GM19372 (cell line): ENCODE results near the gene TSPAN14.
A peak's percentile ranks its signal among the peaks of the same experiment; 100 is the strongest.
"Not testable (repeated sequence)": the region's sequence is repeated elsewhere in the genome, so short reads cannot be mapped to it uniquely, and the experiment has no call there.

Experiments used
- ATAC-seq: cut with Tn5 transposase; IDR thresholded peaks from one replicate; pipeline ENCODE4 v1.9.1; 2021; ENCODE audit warnings: mild to moderate bottlenecking, low read depth, moderate library complexity; ENCODE audit not compliant: unreplicated experiment

The TSPAN14 gene

DNA sequence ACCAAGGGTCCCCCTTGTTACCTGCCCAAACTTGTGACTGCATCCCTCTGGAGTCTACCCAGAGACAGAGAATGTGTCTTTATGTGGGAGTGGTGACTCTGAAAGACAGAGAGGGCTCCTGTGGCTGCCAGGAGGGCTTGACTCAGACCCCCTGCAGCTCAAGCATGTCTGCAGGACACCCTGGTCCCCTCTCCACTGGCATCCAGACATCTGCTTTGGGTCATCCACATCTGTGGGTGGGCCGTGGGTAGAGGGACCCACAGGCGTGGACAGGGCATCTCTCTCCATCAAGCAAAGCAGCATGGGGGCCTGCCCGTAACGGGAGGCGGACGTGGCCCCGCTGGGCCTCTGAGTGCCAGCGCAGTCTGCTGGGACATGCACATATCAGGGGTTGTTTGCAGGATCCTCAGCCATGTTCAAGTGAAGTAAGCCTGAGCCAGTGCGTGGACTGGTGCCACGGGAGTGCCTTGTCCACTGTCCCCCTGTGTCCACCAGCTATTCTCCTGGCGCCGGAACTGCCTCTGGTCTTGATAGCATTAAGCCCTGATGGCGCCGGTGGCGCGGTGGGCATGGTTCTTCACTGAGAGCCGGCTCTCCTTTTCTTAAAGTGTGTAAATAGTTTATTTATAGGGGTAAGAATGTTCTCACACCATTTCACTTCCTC lies 64.2 kb downstream of the TSPAN14 start:
- ATAC-seq: peak; percentile 68

DNA sequence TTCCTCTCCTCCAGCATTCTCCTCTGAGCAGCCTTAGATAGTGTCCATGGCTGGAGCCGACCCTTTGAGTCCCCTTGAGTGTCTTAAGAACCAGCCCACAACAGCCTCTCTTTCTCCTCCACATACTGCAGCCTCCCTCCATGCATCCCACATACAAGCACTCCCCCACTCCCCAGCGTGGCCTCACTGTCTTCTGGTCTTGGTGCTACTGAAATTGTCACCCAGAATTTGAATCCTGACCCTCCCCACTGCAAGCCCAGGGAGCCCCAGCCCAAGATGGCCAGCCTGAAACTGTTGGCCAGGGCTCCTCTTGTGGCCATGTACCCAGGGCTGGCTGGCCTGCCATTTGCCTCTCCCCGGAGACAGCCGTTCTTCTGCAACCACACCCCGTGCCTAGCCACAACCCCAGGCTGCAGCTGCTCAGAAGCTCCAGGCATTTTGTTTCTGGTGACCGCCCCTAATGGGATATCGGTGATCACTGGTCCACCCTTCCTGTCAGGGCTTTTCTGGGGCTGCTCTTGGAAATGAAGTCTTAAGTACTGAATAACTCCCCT lies 64.8 kb downstream of the TSPAN14 start:
- peak; percentile 50 for ATAC-seq

DNA sequence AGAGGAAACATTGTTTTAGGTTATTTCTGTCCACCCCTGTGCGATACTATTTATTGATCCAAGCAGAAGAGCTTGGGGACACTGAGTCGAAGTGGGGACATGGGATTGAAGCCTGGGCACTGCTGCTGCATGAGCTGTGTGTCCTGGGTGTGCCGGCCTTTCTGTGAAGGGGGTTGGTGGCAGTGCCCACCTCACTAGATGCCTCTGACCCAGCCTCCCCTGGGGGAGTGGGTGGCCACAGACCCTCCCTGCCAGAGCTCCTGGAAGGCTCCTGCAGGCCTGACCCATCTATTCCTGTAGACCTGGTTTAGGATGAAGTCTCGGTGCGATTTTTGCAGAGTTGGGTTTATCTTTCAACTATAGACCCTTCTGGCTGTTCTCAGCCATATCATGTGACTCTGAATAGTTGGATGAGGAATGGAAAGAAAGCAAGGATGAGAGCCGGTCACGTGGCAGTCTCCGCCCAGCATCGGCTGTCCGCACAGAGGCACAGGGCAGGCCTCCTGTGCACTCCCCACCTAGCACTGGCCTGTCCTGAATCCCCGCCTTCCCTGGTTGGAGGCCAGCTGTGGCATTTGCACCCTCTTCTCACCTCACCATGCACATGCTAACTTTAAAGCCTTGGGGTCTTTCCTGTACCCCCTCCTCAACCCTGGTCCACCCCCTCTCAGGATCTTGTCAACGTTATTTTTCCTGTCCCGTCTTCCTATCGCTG lies 66.0 kb downstream of the TSPAN14 start:
- no peak for ATAC-seq

DNA sequence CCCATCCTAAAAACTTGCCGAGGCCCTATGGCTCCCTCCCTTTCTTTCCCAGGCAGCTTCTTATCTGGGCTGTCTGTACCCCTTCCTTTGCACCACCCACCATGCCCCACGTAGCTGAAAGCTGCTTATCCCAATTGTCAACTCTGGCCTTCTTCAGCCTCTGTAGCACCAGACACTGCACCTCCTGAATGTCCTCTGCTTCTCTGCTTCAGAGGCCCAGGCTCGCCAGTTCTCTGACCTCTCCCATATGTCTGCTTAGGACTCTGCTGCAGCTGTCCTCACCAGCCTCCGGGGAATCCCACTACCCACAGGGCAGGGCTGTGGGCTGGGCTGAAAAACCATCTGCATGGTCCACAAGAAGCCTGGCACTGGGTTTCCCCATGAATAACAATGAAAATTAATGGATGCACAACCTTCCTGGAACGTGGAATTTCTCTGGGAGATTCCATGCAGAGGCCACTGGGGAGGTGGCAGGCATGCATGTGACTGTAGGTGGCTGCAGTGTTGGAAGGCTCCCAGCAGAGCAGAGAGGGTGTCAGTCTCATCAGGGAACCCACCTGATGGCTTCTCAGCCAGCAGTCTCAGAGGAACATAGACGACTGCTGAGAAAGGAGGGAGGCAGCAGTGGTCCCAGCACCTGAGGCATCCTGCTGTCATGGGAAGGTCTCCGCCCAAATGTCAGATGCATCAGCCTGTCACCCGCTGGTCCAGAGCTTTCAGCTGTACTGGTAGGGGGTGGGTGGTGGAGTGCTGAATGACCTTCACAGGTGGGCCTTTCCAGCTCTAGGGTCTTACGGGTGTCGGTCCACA lies 66.8 kb downstream of the TSPAN14 start:
- ATAC-seq: no peak

DNA sequence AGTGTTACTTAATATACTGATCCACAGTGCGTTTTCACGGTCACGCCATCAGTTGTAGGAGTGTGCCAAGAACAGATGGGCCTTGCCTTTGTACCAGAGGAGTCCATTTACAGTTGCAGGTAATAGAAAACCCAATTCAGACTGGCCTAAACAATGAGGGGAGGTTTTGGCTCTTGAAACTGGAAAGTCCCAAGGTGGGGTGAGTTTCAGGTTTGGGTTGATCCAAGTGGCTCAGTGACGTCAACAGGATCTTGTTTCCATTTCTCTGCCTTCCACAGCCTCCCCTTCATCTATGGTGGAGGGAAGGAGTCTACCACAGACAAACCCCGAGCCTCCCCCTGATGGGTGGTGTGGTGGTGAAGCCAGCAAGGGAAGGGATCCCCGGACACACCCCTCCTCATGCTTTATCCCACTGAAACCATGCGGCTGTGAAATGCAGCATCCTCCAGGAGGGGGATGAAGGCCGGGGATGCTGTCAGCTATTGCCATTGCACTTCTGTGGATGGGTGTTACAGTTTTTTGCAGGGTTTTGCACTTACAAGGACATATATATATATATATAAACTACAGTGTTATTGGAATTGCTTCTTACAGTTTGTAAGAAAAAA lies 68.8 kb downstream of the TSPAN14 start:
- ATAC-seq: no peak

DNA sequence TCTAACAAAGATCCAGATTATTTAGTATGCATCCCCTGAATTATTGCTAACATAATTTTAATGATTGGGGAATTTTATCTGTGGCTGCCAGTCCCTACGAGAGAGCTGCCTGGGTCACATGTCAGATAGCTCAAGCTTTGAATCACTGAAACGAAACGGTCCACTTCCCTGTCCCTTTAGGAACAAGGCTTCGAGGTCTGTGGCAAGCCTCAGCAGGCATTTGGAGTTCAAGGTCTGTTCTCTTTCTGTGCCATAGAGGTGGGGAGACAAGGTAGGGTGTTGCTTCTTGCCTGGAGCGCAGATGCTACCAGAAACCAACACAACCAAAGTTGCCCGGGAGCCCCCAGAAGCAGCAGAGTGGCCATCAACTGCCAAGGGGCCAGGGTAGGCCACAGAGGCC lies 69.7 kb downstream of the TSPAN14 start:
- ATAC-seq: no peak

DNA sequence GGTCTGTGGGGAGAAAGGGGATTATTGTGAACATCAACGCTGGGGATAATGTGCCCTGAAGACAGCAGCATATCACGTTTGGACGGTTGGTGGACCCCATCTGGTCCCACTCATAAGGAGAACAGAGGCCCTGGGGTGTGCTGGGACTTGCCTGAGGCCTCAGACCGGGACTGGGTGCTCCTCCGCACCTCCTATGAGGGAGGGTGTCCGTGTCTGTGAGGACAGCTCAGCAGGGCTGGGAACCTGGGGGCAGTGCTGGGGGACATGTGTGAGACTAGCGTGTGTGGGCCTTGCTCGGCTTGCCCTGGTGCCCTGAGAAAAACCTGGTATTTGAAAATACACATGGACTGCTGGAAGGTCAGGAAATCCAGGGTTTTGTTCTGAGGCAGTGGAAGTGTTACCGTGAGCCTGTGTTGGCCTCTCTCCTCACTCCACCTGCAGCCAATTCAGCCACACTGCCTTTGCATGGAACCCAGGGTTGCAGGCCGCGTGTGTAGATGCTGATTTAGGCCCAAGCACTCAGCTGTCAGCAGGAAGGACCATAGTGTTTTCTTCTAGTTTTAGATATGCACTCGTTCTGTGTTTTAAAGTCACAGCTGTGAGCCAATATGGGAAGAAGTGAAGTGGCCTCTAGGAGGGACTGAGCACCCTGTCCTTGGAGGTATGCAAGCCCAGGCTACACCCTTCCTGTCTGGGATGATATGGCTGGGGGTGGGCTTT lies 70.2 kb downstream of the TSPAN14 start:
- no peak for ATAC-seq

DNA sequence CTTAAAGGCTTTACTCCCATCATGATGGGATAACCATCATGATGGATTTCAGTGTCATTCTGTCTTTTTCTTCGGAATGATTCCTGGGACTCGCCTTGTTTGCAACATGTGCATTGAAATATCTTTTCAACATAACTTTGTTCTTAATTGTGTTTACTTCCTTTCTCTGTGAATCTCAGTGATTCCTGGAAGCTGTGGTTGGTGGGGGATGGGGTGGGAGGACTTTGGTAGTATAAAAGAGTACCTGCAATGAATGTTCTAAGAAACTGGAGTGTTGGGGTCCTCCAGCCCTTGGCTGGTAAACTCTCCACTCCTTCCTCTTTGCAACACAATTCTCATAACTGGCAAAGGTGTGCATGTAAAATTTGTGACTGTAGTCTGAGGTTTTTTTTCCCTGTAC lies 72.1 kb downstream of the TSPAN14 start:
- no peak for ATAC-seq

DNA sequence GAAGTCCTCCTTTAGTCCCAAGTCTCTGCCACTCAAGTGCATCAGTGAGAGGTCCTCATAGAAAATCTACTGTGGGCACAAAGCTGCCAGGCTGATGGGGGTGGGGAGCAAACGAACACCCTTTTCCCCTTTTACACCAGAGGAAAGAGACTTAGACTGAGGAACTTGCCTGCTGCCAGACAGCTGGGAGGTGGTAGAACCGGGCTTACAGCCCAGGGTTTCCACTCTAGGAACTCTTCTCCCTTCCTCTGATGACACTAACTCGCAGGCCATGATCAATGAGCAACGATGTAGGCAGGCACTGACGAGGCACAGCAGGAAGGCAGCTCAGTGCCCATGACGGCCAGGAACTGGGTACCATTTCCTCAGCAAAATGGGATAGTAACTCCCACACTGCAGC lies 72.6 kb downstream of the TSPAN14 start:
- ATAC-seq: no peak

DNA sequence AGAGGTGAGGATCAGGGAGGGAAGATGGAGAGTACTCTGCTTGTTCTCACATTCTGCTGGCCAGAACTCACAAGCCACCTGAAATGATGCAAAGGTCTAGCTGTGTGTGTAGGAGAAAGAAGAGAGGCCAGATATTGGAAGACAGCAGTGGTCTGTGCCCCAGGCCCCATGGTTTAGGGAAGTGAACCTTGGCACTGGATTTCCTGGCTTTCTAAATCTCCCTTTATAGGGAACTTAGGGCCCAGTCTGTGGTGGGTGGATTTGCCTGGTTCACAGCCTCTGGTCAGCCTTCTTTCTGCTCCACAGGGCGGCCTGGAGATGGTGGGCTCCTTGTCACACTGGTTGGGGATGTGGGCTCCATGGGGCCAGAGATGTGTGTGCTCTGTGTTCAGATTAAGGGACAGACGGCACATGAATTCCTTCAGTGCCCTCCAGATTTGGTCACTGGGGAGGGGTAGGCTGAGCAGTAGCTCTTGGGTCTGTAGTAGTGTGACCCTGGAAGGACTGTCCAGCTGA lies 74.1 kb downstream of the TSPAN14 start:
- ATAC-seq: no peak

DNA sequence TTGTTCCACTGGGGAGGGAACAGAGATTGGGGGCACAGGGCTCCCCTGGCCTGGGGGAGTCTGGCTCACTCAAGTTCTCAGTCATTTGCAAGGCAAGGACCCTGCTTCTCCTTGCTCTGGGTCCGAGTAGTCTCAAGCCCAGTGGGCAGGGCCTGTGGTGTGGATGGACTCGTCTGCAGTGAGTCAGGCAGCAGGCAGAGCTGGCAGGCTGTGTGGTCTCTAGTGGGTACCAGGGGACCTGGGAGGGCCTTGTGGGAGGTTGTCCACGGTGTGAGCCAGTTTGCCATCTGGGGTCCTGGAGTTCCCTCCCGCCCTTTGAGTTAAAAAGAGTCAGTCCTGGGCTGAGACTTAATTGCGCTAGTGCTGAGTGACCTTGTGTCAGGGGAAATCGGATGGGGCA lies 74.8 kb downstream of the TSPAN14 start:
- no peak for ATAC-seq

DNA sequence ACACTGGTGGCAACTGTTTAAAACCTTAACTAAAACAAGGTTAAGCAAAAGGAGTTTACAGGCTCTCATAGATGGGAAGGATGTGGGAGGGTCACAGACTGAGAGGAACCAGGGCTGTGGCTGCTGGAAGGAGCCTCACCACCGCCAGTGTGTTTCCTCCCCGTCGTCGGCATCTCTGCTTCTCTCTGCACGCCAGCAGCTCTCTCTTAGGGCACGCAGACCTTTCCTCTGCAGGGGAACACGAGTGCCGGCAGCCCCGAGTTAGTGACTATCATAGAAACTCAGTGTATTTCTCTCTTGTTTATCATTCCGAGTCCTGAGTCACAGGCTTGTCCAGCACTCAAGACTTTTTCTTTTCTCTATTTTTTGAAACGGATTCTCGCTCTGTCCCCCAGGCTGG lies 75.5 kb downstream of the TSPAN14 start:
- no peak for ATAC-seq

DNA sequence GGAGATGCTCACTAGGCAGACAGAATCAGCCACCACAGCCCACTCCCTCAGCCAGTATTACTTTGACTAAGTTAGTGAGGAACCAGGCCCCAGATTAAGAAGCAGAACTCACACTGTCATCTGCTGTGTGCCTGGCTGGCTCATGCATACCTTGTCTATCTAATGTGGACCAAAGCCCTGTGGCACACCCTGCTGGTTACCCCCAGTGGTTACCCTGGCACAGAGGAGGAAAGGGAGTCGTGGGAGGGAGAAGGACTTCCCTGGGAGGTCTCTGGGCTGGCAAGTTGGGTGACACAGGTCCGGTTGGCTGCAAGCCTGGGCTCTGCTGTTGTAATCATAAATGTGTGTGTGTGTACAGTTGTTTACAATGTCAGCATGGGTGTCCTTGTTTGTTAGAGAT lies 76.1 kb downstream of the TSPAN14 start:
- ATAC-seq: no peak

DNA sequence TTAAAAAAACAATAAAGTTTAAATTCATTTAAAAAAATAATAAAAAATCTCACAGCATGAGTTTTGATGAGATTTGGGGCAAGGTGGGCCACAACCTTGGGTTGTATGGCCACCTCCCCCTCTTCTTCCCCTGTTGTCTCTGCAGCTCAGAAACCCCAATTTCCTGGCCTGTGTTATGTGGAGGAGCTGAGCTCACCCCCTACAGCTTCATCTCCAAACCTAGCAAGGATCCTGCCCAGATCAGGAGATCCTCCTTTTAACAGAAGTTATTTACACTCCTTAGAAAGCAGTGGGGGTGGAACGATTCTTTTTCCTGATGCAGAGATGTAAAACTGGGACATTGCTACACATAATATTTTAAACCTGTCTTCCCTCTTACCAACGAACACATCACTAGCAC lies 76.7 kb downstream of the TSPAN14 start:
- no peak for ATAC-seq

DNA sequence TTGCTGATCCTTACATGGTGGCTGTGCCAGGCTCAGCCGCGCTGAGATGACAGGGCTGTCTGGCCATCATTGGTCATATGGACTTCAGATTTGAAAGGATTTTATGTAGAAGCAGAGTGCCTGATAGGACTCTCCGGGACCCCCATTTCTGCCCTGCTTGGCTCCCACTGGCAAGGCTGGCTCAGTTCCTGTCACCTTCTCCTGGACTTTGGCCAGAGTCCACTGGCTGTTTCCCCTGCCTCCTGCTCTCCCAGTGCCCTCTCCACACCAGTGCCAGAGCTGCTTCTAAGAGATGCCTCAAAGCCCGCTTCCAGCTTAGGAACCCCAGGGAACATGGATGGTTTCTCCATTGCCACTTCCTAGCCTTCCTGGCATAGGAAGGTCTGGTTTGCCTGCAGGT lies 78.5 kb downstream of the TSPAN14 start:
- ATAC-seq: no peak

DNA sequence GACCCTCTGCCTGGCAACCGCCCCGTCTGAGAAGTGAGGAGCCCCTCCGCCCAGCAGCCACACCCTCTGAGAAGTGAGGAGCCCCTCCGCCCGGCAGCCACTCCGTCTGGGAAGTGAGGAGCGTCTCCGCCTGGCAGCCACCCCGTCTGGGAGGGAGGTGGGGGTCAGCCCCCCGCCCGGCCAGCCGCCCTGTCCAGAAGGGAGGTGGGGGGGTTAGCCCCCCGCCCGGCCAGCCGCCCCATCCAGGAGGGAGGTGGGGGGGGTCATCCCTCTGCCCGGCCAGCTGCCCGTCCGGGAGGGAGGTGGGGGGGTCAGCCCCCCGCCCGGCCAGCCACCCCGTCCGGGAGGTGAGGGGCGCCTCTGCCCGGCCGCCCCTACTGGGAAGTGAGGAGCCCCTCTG lies 79.9 kb downstream of the TSPAN14 start:
- not testable (repeated sequence) for ATAC-seq

DNA sequence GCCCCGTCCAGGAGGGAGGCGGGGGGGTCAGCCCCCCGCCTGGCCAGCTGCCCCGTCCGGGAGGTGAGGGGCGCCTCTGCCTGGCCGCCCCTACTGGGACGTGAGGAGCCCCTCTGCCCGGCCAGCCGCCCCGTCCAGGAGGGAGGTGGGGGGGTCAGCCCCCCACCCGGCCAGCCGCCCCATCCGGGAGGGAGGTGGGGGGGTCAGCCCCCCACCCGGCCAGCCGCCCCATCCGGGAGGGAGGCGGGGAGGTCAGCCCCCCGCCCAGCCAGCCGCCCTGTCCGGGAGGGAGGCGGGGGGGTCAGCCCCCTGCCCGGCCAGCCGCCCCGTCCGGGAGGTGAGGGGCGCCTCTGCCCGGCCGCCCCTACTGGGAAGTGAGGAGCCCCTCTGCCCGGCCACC lies 80.5 kb downstream of the TSPAN14 start:
- ATAC-seq: not testable (repeated sequence)

DNA sequence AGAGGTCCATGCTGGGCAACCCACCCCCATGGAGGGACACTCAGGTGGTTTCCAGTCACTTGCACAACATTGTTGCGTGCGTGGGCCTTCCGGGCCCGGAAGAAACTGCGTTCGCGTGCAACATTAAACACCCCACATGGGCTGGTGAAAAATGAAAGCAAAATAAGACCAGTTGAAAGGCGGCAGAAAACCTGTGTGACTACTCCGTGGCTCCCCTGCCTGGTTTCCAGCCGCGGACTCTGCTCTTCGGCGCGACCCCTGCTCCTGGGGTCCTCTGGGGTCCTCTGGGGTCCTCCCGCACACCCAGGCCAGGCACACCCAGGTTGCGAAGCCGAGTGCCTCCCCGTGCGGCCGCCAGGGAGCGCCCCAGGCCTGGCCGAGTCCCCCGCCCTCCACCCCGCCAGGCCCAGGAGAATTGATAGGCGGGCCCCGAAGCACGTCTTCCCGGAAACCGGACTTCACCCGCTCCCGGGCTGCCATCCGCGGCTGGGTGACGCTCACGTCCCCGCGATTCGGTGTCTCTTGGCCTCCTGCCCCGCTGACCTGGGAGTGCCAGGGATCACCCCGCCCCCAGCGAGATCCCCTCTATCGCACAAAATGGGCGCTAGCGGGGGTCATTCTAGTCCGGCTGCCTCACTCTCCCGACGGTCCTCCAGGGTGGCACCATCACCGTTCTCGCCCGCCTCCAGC lies 81.7 kb downstream of the TSPAN14 start:
- ATAC-seq: peak; percentile 89

DNA sequence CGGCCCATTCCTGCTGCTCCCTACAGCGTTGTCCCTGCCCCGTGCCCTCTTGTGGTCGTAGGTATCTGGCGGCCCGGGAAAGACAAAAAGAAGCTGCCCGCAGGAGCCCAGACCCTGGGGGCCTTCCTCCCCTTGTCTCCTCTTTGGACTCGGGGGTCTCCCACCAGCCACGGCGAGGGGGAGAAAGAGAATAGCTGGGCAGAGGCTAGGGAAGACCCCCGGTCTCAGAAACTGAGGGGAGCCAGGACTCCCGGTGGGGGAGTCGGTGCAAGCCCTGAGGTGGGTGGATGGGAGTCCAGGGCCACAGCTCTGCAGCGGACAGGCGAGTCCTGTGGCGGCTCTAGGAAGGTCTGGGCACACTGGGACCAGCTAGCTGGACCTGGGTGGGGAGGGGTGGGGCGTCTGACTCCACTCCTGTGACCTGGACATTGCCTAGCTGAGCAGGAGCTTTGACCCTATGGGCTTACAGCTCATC lies 82.3 kb downstream of the TSPAN14 start:
- ATAC-seq: no peak
